Sigmoid colon (tissue), 3 donors: ENCODE results near the gene CTSD.

Experiments
- POLR2A ChIP-seq, 2 donors: fragments of 450-650 bp; IDR thresholded peaks; one replicate each; pipeline ENCODE4 v1.6.1; 2016; ENCODE audit warnings: antibody characterized with exemption in 2 of 2, mild to moderate bottlenecking in 2 of 2, moderate library complexity in 2 of 2
- TF ChIP-seq, protein P1 (sequence below), 4 experiments: fragments of 450-650 bp in 3 of 4; fragments of 200-600 bp in 1 of 4; IDR thresholded peaks; one replicate each; pipeline ENCODE4 v1.5.1; 2016 to 2019; ENCODE audit warnings: antibody characterized with exemption in 4 of 4, mild to moderate bottlenecking in 3 of 4, moderate library complexity in 2 of 4

GRCh38 chr11:1741741-1742140, 22.0 kb downstream of the CTSD start:
- TF ChIP-seq, protein P1, sequence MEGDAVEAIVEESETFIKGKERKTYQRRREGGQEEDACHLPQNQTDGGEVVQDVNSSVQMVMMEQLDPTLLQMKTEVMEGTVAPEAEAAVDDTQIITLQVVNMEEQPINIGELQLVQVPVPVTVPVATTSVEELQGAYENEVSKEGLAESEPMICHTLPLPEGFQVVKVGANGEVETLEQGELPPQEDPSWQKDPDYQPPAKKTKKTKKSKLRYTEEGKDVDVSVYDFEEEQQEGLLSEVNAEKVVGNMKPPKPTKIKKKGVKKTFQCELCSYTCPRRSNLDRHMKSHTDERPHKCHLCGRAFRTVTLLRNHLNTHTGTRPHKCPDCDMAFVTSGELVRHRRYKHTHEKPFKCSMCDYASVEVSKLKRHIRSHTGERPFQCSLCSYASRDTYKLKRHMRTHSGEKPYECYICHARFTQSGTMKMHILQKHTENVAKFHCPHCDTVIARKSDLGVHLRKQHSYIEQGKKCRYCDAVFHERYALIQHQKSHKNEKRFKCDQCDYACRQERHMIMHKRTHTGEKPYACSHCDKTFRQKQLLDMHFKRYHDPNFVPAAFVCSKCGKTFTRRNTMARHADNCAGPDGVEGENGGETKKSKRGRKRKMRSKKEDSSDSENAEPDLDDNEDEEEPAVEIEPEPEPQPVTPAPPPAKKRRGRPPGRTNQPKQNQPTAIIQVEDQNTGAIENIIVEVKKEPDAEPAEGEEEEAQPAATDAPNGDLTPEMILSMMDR (IDR thresholded peaks at IDR 0.05): no peak
- TF ChIP-seq POLR2A (IDR thresholded peaks at IDR 0.05): no peak
